Ovary (tissue), 9 donors: ENCODE results near the gene UPF2. TPM values are rescaled to one million over a fixed set of nuclear protein-coding genes. Genes with fewer than 3 reads are reported as not detected.

ENCODE experiments used
- DNase-seq, 5 donors: peaks; one replicate each; pipeline ENCODE4 v3.0.0-alpha.2; 2019 to 2020
- H3K27ac ChIP-seq, 2 donors: fragments of 200-600 bp; one replicate each; pipeline versions ENCODE4 v1.5.1 to v1.8.0; 2019 to 2022
- H3K27me3 ChIP-seq: fragments of 200-600 bp; one replicate; pipeline ENCODE4 v1.8.0; 2022
- H3K36me3 ChIP-seq: fragments of 200-600 bp; sonication (generic); one replicate; pipeline ENCODE4 v1.5.1; 2019
- H3K4me1 ChIP-seq: one replicate; pipeline ENCODE4 v1.8.1; 2013; ENCODE audit warnings: mild to moderate bottlenecking, moderate library complexity; ENCODE audit not compliant: insufficient read depth
- H3K4me3 ChIP-seq: fragments of 200-600 bp; sonication (generic); one replicate; pipeline ENCODE4 v1.5.1; 2017
- H3K9me3 ChIP-seq, 2 donors: fragments of 200-600 bp in 1 of 2; sonication (generic) in 1 of 2; one replicate each; pipeline versions ENCODE4 v1.5.1 to v1.8.1; 2013 to 2019; ENCODE audit warnings: mild to moderate bottlenecking in 1 of 2, moderate library complexity in 1 of 2
- EP300 ChIP-seq: sonication (generic); formaldehyde crosslinking; IDR thresholded peaks from one replicate; pipeline ENCODE4 v1.6.1; 2017; ENCODE audit warnings: antibody characterized with exemption
- POLR2A ChIP-seq: fragments of 450-650 bp; IDR thresholded peaks from one replicate; pipeline ENCODE4 v1.6.1; 2017; ENCODE audit warnings: antibody characterized with exemption, mild to moderate bottlenecking, moderate library complexity
- WGBS, 3 donors: extraction: QIAGEN DNeasy Blood & Tissue Kit in 1 of 3; methylation state at CpG; one replicate each; pipeline versions ENCODE4 v1.1.5 to v1.1.7; 2013 to 2017; 5-methylcytosine and 5-hydroxymethylcytosine counted together
- intact Hi-C, 4 donors: fragments of 100-400 bp; cut with DNase I; formaldehyde crosslinking; loops; one replicate each; pipeline versions ENCODE4 v1.11.0 to v1.15.1; 2022 to 2023
- polyA plus RNA-seq, 2 donors: library from polyadenylated mRNA; stranded (reverse); fragments of 200-250 nt in 1 of 2; fragments of 350-450 nt in 1 of 2; fragmentation: Illumina TruSeq in 1 of 2; extraction: RNeasy Lipid Tissue Mini Kit (QIAGEN cat#74804) in 1 of 2; gene quantifications; one replicate each; pipeline ENCODE4 v1.2.3, GENCODE V29; 2013 to 2014
- total RNA-seq, 7 donors: library from RNA; depleted of rRNA in 2 of 7; stranded (reverse); fragments of >200 nt in 2 of 7; fragmentation: NEBNext Ultra II Directional in 3 of 7; extraction: Animal tissue kit (Norgen Biotek cat#: 25700) in 3 of 7; gene quantifications; one replicate each; pipeline versions ENCODE4 v1.1.0 to v1.2.4, GENCODE V29; 2016 to 2023
- TF ChIP-seq, protein P1 (sequence below), 3 donors: fragments of 450-650 bp in 2 of 3; fragments of 200-600 bp in 1 of 3; IDR thresholded peaks; one replicate each; pipeline versions ENCODE4 v1.5.1 to v1.8.0; 2016 to 2022; ENCODE audit warnings: antibody characterized with exemption in 3 of 3, mild to moderate bottlenecking in 1 of 3
- donor health status: DM: no; HTN: no; CAD: no; lungs with moderate emphysema.
- donor health status: DM: no; HTN: no; CAD: no.
- donor health status: Bipolar disorder and iron deficiency.
- donor health status: DM: yes; HTN: yes; CAD: no.
- donor health status: DM: no; HTN: no; CAD: no.
- donor health status: DM: yes; HTN: yes; CAD: no.

Gene UPF2
- total and polyA plus RNA-seq, 9 donors = 12.5 to 22.9 (median 19.6) TPM

DNA sequence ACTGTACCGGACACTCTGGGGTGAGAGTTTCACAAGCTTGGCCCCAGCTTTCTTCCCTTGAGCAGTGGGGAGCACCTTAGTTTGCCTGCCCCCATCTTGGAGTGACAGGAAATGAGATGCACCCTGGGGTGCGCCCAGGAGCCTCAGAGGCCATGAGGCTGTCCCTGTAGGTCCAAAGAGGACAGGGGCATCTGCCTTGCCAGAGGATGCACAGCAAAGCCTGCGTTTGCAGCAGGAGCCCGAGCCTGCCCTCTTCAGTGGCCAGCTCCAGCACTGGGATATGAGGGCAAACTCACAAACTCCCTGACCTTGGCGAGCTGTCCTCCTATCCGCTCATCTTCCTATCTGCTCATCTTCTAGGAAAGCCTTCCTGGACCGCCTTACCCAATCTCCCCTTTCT, 140.0 kb downstream of the UPF2 start:
- TF ChIP-seq POLR2A (no peak), EP300 (no peak)
- TF ChIP-seq, protein P1, sequence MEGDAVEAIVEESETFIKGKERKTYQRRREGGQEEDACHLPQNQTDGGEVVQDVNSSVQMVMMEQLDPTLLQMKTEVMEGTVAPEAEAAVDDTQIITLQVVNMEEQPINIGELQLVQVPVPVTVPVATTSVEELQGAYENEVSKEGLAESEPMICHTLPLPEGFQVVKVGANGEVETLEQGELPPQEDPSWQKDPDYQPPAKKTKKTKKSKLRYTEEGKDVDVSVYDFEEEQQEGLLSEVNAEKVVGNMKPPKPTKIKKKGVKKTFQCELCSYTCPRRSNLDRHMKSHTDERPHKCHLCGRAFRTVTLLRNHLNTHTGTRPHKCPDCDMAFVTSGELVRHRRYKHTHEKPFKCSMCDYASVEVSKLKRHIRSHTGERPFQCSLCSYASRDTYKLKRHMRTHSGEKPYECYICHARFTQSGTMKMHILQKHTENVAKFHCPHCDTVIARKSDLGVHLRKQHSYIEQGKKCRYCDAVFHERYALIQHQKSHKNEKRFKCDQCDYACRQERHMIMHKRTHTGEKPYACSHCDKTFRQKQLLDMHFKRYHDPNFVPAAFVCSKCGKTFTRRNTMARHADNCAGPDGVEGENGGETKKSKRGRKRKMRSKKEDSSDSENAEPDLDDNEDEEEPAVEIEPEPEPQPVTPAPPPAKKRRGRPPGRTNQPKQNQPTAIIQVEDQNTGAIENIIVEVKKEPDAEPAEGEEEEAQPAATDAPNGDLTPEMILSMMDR (IDR thresholded peaks at IDR 0.05) = no peak
- Histone ChIP-seq H3K4me3 (no peak overlapping the region), H3K27me3 (no peaks in the 10 kb centered on the region), H3K9me3 (no peaks in the 10 kb centered on the region), H3K4me1 (no peaks in the 10 kb centered on the region), H3K27ac (no peak overlapping the region), H3K36me3 (no peaks in the 10 kb centered on the region)
- 95 to 96% (median 96%) methylated on average over 7 of the region's 7 CpGs for WGBS, 3 donors
- DNase-seq = no peak
- intact Hi-C loops = no loop called here

DNA sequence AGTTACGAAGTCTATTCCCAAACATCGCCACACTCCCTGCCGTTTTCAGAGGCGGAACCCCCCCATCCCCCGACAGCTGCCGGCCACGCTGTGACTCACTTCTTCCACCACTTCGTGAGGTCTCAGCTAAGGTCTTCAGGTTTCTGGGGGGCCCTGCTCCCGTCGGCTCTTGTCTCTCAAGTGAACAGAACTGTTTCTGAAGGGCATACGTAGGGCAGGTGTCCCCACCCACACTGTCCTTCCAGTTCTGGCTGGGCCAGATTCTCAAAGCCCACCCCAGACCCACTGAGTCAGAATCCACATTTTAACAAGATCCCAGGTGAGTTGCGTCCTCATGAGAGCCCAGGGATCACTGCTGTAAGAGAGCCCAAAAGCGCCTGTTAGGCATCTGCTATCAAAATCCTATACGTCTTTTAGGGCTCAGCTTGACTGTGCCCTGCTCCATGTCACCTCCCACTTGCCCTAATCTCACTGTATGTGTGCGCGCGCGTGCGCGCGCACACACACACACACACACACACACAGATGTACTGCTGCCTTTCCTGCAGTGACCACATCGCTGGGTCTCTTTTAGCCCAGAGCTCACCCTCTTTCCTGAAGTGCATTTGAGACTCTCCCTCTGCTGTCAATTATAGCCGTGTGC, 140.7 kb downstream of the UPF2 start:
- Histone ChIP-seq H3K27ac (no peak overlapping the region), H3K4me3 (no peak overlapping the region), H3K36me3 (no peaks in the 10 kb centered on the region), H3K9me3 (no peaks in the 10 kb centered on the region), H3K27me3 (no peaks in the 10 kb centered on the region), H3K4me1 (no peaks in the 10 kb centered on the region)
- no peak for DNase-seq
- TF ChIP-seq, protein P1 (IDR thresholded peaks at IDR 0.05) = no peak
- no peak for TF ChIP-seq EP300
- TF ChIP-seq POLR2A = no peak
- 78 to 80% (median 79%) methylated on average over 23 of the region's 23 CpGs for WGBS, 3 donors
- intact Hi-C loops = no loop called here

DNA sequence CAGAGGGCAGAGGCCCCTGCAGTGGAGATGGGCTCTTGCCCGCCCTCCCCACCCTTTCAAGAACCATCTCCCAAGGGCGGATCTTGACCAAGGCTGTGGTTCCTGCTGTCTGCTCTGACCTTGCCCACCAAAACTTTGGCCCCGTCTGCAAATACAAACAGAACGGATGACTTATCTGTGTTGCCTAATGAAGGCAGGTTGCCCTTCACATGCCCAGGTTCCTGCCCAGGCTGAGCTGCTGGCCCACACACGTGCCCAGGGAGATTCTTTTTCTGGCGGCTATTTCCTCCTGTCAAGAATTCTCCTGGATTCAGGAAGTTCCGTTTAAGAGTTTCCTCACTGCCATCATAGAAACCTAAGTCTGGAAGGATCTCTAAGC, 141.2 kb downstream of the UPF2 start:
- Histone ChIP-seq H3K4me1 (no peaks in the 10 kb centered on the region), H3K4me3 (no peak overlapping the region), H3K36me3 (no peaks in the 10 kb centered on the region), H3K27me3 (no peaks in the 10 kb centered on the region), H3K27ac (no peak overlapping the region), H3K9me3 (no peaks in the 10 kb centered on the region)
- DNase-seq = no peak
- 63 to 75% (median 63%) methylated on average over 7 of the region's 7 CpGs for whole genome bisulfite sequencing, 3 donors
- intact Hi-C loops = no loop called here
- no peak for TF ChIP-seq POLR2A
- TF ChIP-seq EP300 = no peak
- TF ChIP-seq, protein P1 (IDR thresholded peaks at IDR 0.05) = no peak

DNA sequence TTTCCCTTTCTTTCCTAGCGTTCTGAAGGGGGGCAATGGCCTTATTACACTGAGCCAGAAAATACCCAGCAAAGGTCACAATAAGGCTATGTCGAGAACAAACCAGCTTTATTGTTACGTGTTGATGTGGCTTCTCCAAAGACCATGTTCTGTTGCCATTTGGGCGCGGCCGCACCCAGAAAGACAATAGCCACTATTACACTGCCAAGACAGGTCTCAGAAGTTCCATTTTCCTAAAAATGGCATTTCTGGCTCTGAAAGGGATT, 141.6 kb downstream of the UPF2 start:
- Histone ChIP-seq H3K9me3 (no peaks in the 10 kb centered on the region), H3K27me3 (no peaks in the 10 kb centered on the region), H3K4me1 (no peaks in the 10 kb centered on the region), H3K36me3 (no peaks in the 10 kb centered on the region), H3K27ac (no peak overlapping the region), H3K4me3 (no peak overlapping the region)
- intact Hi-C loops = no loop called here
- TF ChIP-seq EP300 (no peak), POLR2A (no peak)
- TF ChIP-seq, protein P1 (IDR thresholded peaks at IDR 0.05) = no peak
- WGBS, 3 donors = 91 to 96% (median 96%) methylated on average over 6 of the region's 6 CpGs
- no peak for DNase-seq
